Measurements from ENCODE around the gene ITPK1. TPM values are rescaled to one million over a fixed set of nuclear protein-coding genes. Genes with fewer than 3 reads are reported as not detected.

The ITPK1 gene
- total RNA-seq, 1 experiment from 2014 or later = 25.9 TPM

GRCh38 chr14:93079865-93080403, 35.8 kb downstream of the ITPK1 start:
- no peaks in the 10 kb centered on the region for H3K9me3 ChIP-seq (ENCODE audit: control insufficient read depth, insufficient read depth, low read depth, low read length)
- intact Hi-C loops (cut with micrococcal nuclease; ENCODE audit: unreplicated experiment) (no loop called here), in situ Hi-C loops (cut with HindIII; ENCODE audit: low pct_unique_long_range_greater_than_20kb, low sequenced_read_pairs) (no loop called here)
- ChIA-PET CTCF (no interaction called here), POLR2A (no interaction called here)
- H3K27ac ChIP-seq (ENCODE audit: low read length) = no peak overlapping the region
- H3K4me3 ChIP-seq (ENCODE audit: low read depth in 2 of 2, low read length in 2 of 2) = no peak overlapping the region
- no peaks in the 10 kb centered on the region for H3K4me1 ChIP-seq (ENCODE audit: control insufficient read depth, insufficient read depth, low read length)
- TF ChIP-seq CTCF (IDR thresholded peaks at IDR 0.05) (no peak), POLR2AphosphoS5 (IDR thresholded peaks at IDR 0.05; ENCODE audit: low read depth, low read length) (no peak), REST (IDR thresholded peaks at IDR 0.05; ENCODE audit: insufficient read depth in 1 of 2, low read depth in 2 of 2, low read length in 1 of 2) (no peak), SIN3A (IDR thresholded peaks at IDR 0.05; ENCODE audit: borderline replicate concordance, insufficient read depth, low read depth, low read length) (no peak), TCF7L2 (IDR thresholded peaks at IDR 0.05; ENCODE audit: low read depth, low read length) (no peak)
- no peaks in the 10 kb centered on the region for H3K36me3 ChIP-seq (ENCODE audit: control insufficient read depth, insufficient read depth, low read length)
- DNase-seq (ENCODE audit: low read depth, low spot score) = no peak
- H3K27me3 ChIP-seq (ENCODE audit: control insufficient read depth, insufficient read depth, low read length) = no peaks in the 10 kb centered on the region
- no peak for ATAC-seq
- BruUV-seq (replicated peaks) = no TSS peak

- POLR2A ChIA-PET = no interaction called here
- Histone ChIP-seq H3K36me3 (ENCODE audit: control insufficient read depth, insufficient read depth, low read length) (no peaks in the 10 kb centered on the region), H3K27me3 (ENCODE audit: control insufficient read depth, insufficient read depth, low read length) (no peaks in the 10 kb centered on the region), H3K27ac (ENCODE audit: low read length) (no peak overlapping the region), H3K9me3 (ENCODE audit: control insufficient read depth, insufficient read depth, low read depth, low read length) (no peaks in the 10 kb centered on the region), H3K4me1 (ENCODE audit: control insufficient read depth, insufficient read depth, low read length) (no peaks in the 10 kb centered on the region), H3K4me3 (ENCODE audit: low read depth in 2 of 2, low read length in 2 of 2) (no peak overlapping the region)
- no TSS peak for BruUV-seq (replicated peaks)
- CTCF ChIA-PET = no interaction called here
- DNase-seq (ENCODE audit: low read depth, low spot score) = no peak
- intact Hi-C loops (cut with micrococcal nuclease; ENCODE audit: unreplicated experiment) (no loop called here), in situ Hi-C loops (cut with HindIII; ENCODE audit: low pct_unique_long_range_greater_than_20kb, low sequenced_read_pairs) (no loop called here)
- TF ChIP-seq TCF7L2 (IDR thresholded peaks at IDR 0.05; ENCODE audit: low read depth, low read length) (no peak), REST (IDR thresholded peaks at IDR 0.05; ENCODE audit: insufficient read depth in 1 of 2, low read depth in 2 of 2, low read length in 1 of 2) (no peak), SIN3A (IDR thresholded peaks at IDR 0.05; ENCODE audit: borderline replicate concordance, insufficient read depth, low read depth, low read length) (no peak), CTCF (IDR thresholded peaks at IDR 0.05) (no peak), POLR2AphosphoS5 (IDR thresholded peaks at IDR 0.05; ENCODE audit: low read depth, low read length) (no peak)
- no peak for ATAC-seq
These were observed 36.4 kb downstream of the ITPK1 start for GRCh38 chr14:93079321-93079720.

All from Panc1 (cell line).